ENCODE data around the gene THOC6.
A peak's percentile ranks its signal among the peaks of the same experiment; 100 is the strongest.

Gene THOC6

DNA sequence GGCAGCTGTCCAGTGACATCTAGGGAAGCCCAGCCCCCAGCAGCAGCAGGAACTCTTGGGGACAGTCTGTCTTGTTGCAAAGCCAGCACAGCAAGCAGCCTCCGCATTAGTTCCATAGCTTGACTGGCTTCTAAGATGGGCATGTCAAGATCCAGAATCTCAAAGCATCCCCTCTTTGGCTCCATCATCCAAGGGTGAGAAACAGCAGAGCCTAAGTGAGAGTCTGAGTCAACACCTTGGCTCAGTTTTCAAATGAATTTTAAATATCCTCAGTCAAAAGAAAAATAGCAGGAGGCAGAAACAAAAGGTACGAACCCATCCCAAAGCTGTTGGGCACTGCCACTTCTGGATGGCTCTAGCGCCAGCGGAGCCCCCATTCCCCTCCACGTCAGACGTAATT lies 8.9 kb upstream of the THOC6 start:
- Histone ChIP-seq H3K9me3 (ENCODE audit: control insufficient read depth in 1 of 2, low read length in 2 of 2) (no peaks in the 10 kb centered on the region), H3K27me3 (ENCODE audit: control insufficient read depth in 1 of 2, insufficient read depth in 2 of 2, low read length in 2 of 2) (peaks cover 0 to 5% of the 10 kb centered on the region in 2 donors), H3K9ac (ENCODE audit: low read depth in 1 of 2, low read length in 2 of 2) (no peak overlapping the region), H3K4me1 (ENCODE audit: control insufficient read depth in 1 of 2, insufficient read depth in 2 of 2, low read length in 2 of 2) (peaks cover 13 to 23% of the 10 kb centered on the region in 2 donors), H3K4me3 (ENCODE audit: low read depth in 1 of 2, low read length in 2 of 2) (no peak overlapping the region), H3K27ac (ENCODE audit: low read depth, low read length) (no peak overlapping the region), H3K36me3 (ENCODE audit: control insufficient read depth in 1 of 2, insufficient read depth in 2 of 2, low read length in 2 of 2) (no peaks in the 10 kb centered on the region)

GRCh38 chr16:3015865-3016521 lies 7.8 kb upstream of the THOC6 start:
- no peaks in the 10 kb centered on the region for H3K9me3 ChIP-seq (ENCODE audit: control insufficient read depth in 1 of 2, low read length in 2 of 2)
- no peak overlapping the region for H3K4me3 ChIP-seq (ENCODE audit: low read depth in 1 of 2, low read length in 2 of 2)
- H3K36me3 ChIP-seq (ENCODE audit: control insufficient read depth in 1 of 2, insufficient read depth in 2 of 2, low read length in 2 of 2) = no peaks in the 10 kb centered on the region
- H3K9ac ChIP-seq (ENCODE audit: low read depth in 1 of 2, low read length in 2 of 2) = no peak overlapping the region
- H3K4me1 ChIP-seq (ENCODE audit: control insufficient read depth in 1 of 2, insufficient read depth in 2 of 2, low read length in 2 of 2) = peaks cover 13 to 21% of the 10 kb centered on the region in 2 donors
- no peak overlapping the region for H3K27ac ChIP-seq (ENCODE audit: low read depth, low read length)
- peaks cover 0 to 5% of the 10 kb centered on the region in 2 donors for H3K27me3 ChIP-seq (ENCODE audit: control insufficient read depth in 1 of 2, insufficient read depth in 2 of 2, low read length in 2 of 2)

- no peak overlapping the region for H3K4me3 ChIP-seq (ENCODE audit: low read depth in 1 of 2, low read length in 2 of 2)
- H3K36me3 ChIP-seq (ENCODE audit: control insufficient read depth in 1 of 2, insufficient read depth in 2 of 2, low read length in 2 of 2) = no peaks in the 10 kb centered on the region
- no peak overlapping the region for H3K9ac ChIP-seq (ENCODE audit: low read depth in 1 of 2, low read length in 2 of 2)
- peaks cover 0 to 5% of the 10 kb centered on the region in 2 donors for H3K27me3 ChIP-seq (ENCODE audit: control insufficient read depth in 1 of 2, insufficient read depth in 2 of 2, low read length in 2 of 2)
- no peaks in the 10 kb centered on the region for H3K9me3 ChIP-seq (ENCODE audit: control insufficient read depth in 1 of 2, low read length in 2 of 2)
- H3K27ac ChIP-seq (ENCODE audit: low read depth, low read length) = no peak overlapping the region
- H3K4me1 ChIP-seq (ENCODE audit: control insufficient read depth in 1 of 2, insufficient read depth in 2 of 2, low read length in 2 of 2) = peaks cover 16 to 30% of the 10 kb centered on the region in 2 donors
Observed at GRCh38 chr16:3017344-3017743, 6.5 kb upstream of the THOC6 start.

GRCh38 chr16:3017794-3018506 lies 5.9 kb upstream of the THOC6 start, which contains the start of gene CLDN6:
Gene CLDN6, minus strand, starts transcription at chr16:3018183. Its CDS starts 2,162 bp downstream, at chr16:3016021.
- peaks cover 0 to 3% of the 10 kb centered on the region in 2 donors for H3K27me3 ChIP-seq (ENCODE audit: control insufficient read depth in 1 of 2, insufficient read depth in 2 of 2, low read length in 2 of 2)
- no peak within 1 kb of the TSS for H3K9ac ChIP-seq (ENCODE audit: low read depth in 1 of 2, low read length in 2 of 2)
- peaks cover 20 to 34% of the 10 kb centered on the region in 2 donors for H3K4me1 ChIP-seq (ENCODE audit: control insufficient read depth in 1 of 2, insufficient read depth in 2 of 2, low read length in 2 of 2)
- no peak within 1 kb of the TSS for H3K27ac ChIP-seq (ENCODE audit: low read depth, low read length)
- H3K4me3 ChIP-seq (ENCODE audit: low read depth in 1 of 2, low read length in 2 of 2) = no peak within 1 kb of the TSS
- H3K9me3 ChIP-seq (ENCODE audit: control insufficient read depth in 1 of 2, low read length in 2 of 2) = no peaks in the 10 kb centered on the region
- H3K36me3 ChIP-seq (ENCODE audit: control insufficient read depth in 1 of 2, insufficient read depth in 2 of 2, low read length in 2 of 2) = no peaks in the 10 kb centered on the region

GRCh38 chr16:3019594-3020246 lies 4.1 kb upstream of the THOC6 start:
- H3K9ac ChIP-seq (ENCODE audit: low read depth in 1 of 2, low read length in 2 of 2) = peak overlapping the region in 1 of 2 donors; percentile 43
- no peaks in the 10 kb centered on the region for H3K9me3 ChIP-seq (ENCODE audit: control insufficient read depth in 1 of 2, low read length in 2 of 2)
- peaks cover 27 to 33% of the 10 kb centered on the region in 2 donors for H3K4me1 ChIP-seq (ENCODE audit: control insufficient read depth in 1 of 2, insufficient read depth in 2 of 2, low read length in 2 of 2)
- H3K36me3 ChIP-seq (ENCODE audit: control insufficient read depth in 1 of 2, insufficient read depth in 2 of 2, low read length in 2 of 2) = no peaks in the 10 kb centered on the region
- H3K27me3 ChIP-seq (ENCODE audit: control insufficient read depth in 1 of 2, insufficient read depth in 2 of 2, low read length in 2 of 2) = no peaks in the 10 kb centered on the region
- H3K4me3 ChIP-seq (ENCODE audit: low read depth in 1 of 2, low read length in 2 of 2) = peak overlapping the region; percentile 77 to 91
- no peak overlapping the region for H3K27ac ChIP-seq (ENCODE audit: low read depth, low read length)

- Histone ChIP-seq H3K9ac (ENCODE audit: low read depth in 1 of 2, low read length in 2 of 2) (peak within 1 kb of the TSS; percentile 89 to 96), H3K9me3 (ENCODE audit: control insufficient read depth in 1 of 2, low read length in 2 of 2) (no peaks in the 10 kb centered on the region), H3K27ac (ENCODE audit: low read depth, low read length) (peak within 1 kb of the TSS; percentile 95), H3K4me3 (ENCODE audit: low read depth in 1 of 2, low read length in 2 of 2) (peak within 1 kb of the TSS; percentile 80 to 91), H3K36me3 (ENCODE audit: control insufficient read depth in 1 of 2, insufficient read depth in 2 of 2, low read length in 2 of 2) (no peaks in the 10 kb centered on the region), H3K27me3 (ENCODE audit: control insufficient read depth in 1 of 2, insufficient read depth in 2 of 2, low read length in 2 of 2) (no peaks in the 10 kb centered on the region), H3K4me1 (ENCODE audit: control insufficient read depth in 1 of 2, insufficient read depth in 2 of 2, low read length in 2 of 2) (peaks cover 27 to 33% of the 10 kb centered on the region in 2 donors)
Observed at GRCh38 chr16:3020247-3020603, 3.6 kb upstream of the THOC6 start, which contains the start of gene TNFRSF12A. Gene TNFRSF12A, plus strand, starts transcription at chr16:3020368. Its CDS starts 30 bp downstream, at chr16:3020398.

GRCh38 chr16:3020604-3021448 lies 3.0 kb upstream of the THOC6 start:
- H3K4me3 ChIP-seq (ENCODE audit: low read depth in 1 of 2, low read length in 2 of 2) = peak overlapping the region; percentile 80 to 91
- peaks cover 27 to 33% of the 10 kb centered on the region in 2 donors for H3K4me1 ChIP-seq (ENCODE audit: control insufficient read depth in 1 of 2, insufficient read depth in 2 of 2, low read length in 2 of 2)
- peak overlapping the region; percentile 95 for H3K27ac ChIP-seq (ENCODE audit: low read depth, low read length)
- H3K27me3 ChIP-seq (ENCODE audit: control insufficient read depth in 1 of 2, insufficient read depth in 2 of 2, low read length in 2 of 2) = no peaks in the 10 kb centered on the region
- H3K9me3 ChIP-seq (ENCODE audit: control insufficient read depth in 1 of 2, low read length in 2 of 2) = no peaks in the 10 kb centered on the region
- H3K9ac ChIP-seq (ENCODE audit: low read depth in 1 of 2, low read length in 2 of 2) = peak overlapping the region; percentile 89 to 96
- peaks cover 0 to 4% of the 10 kb centered on the region in 2 donors for H3K36me3 ChIP-seq (ENCODE audit: control insufficient read depth in 1 of 2, insufficient read depth in 2 of 2, low read length in 2 of 2)

DNA sequence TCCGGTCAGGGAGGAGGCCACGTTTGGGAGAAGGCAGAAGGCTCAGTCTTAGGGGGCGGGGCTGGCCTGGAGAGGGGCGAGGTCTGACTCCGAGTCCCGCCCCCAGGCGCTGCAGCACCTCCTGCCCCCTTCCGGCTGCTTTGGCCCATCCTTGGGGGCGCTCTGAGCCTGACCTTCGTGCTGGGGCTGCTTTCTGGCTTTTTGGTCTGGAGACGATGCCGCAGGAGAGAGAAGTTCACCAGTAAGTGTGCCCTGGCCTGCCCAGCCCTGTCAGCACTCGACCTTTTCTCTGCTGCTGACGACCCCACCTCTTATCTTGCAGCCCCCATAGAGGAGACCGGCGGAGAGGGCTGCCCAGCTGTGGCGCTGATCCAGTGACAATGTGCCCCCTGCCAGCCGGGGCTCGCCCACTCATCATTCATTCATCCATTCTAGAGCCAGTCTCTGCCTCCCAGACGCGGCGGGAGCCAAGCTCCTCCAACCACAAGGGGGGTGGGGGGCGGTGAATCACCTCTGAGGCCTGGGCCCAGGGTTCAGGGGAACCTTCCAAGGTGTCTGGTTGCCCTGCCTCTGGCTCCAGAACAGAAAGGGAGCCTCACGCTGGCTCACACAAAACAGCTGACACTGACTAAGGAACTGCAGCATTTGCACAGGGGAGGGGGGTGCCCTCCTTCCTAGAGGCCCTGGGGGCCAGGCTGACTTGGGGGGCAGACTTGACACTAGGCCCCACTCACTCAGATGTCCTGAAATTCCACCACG lies 2.2 kb upstream of the THOC6 start:
- Histone ChIP-seq H3K36me3 (ENCODE audit: control insufficient read depth in 1 of 2, insufficient read depth in 2 of 2, low read length in 2 of 2) (peaks cover 5 to 12% of the 10 kb centered on the region in 2 donors), H3K9ac (ENCODE audit: low read depth in 1 of 2, low read length in 2 of 2) (peak overlapping the region; percentile 63 to 96), H3K9me3 (ENCODE audit: control insufficient read depth in 1 of 2, low read length in 2 of 2) (no peaks in the 10 kb centered on the region), H3K4me3 (ENCODE audit: low read depth in 1 of 2, low read length in 2 of 2) (peak overlapping the region; percentile 80 to 91), H3K27me3 (ENCODE audit: control insufficient read depth in 1 of 2, insufficient read depth in 2 of 2, low read length in 2 of 2) (no peaks in the 10 kb centered on the region), H3K27ac (ENCODE audit: low read depth, low read length) (peak overlapping the region; percentile 95), H3K4me1 (ENCODE audit: control insufficient read depth in 1 of 2, insufficient read depth in 2 of 2, low read length in 2 of 2) (peaks cover 27 to 33% of the 10 kb centered on the region in 2 donors)

GRCh38 chr16:3022208-3022683 lies 1.6 kb upstream of the THOC6 start:
- Histone ChIP-seq H3K9me3 (ENCODE audit: control insufficient read depth in 1 of 2, low read length in 2 of 2) (no peaks in the 10 kb centered on the region), H3K9ac (ENCODE audit: low read depth in 1 of 2, low read length in 2 of 2) (peak overlapping the region; percentile 63 to 96), H3K4me1 (ENCODE audit: control insufficient read depth in 1 of 2, insufficient read depth in 2 of 2, low read length in 2 of 2) (peaks cover 27 to 33% of the 10 kb centered on the region in 2 donors), H3K27me3 (ENCODE audit: control insufficient read depth in 1 of 2, insufficient read depth in 2 of 2, low read length in 2 of 2) (no peaks in the 10 kb centered on the region), H3K4me3 (ENCODE audit: low read depth in 1 of 2, low read length in 2 of 2) (peak overlapping the region; percentile 80 to 91), H3K36me3 (ENCODE audit: control insufficient read depth in 1 of 2, insufficient read depth in 2 of 2, low read length in 2 of 2) (peaks cover 11 to 18% of the 10 kb centered on the region in 2 donors), H3K27ac (ENCODE audit: low read depth, low read length) (peak overlapping the region; percentile 95)

All from duodenal mucosa (tissue), 2 donors.